Activated CD4-positive, alpha-beta memory T cell treated with anti-CD3 and anti-CD28 coated beads, Interleukin-2, amount 10 ng/mL, durations not matched to agents 7 days and 5 days (primary cell): ENCODE measurements around the gene MYH9. TPM values are rescaled to one million over a fixed set of nuclear protein-coding genes. Genes with fewer than 3 reads are reported as not detected.
A peak's percentile ranks its signal among the peaks of the same experiment; 100 is the strongest.

Source experiments
- CTCF ChIA-PET: fragments of 350-600 bp; sonication (Branson Sonifier 250); formaldehyde crosslinking; loops from one replicate; lab custom pipeline; 2021; ENCODE audit warnings: antibody characterized with exemption, inconsistent platforms; lab: Charles Lee
- POLR2A ChIA-PET: fragments of 350-600 bp; sonication (Branson Sonifier 250); formaldehyde crosslinking; loops from one replicate; lab custom pipeline; 2021; ENCODE audit warnings: antibody characterized with exemption; lab: Charles Lee
- DNase-seq: peaks from one replicate; pipeline ENCODE4 v3.0.0-alpha.2; 2020
- H3K27ac Mint-ChIP-seq: one replicate; pipeline ENCODE4 v1.8.0; 2021; ENCODE audit warnings: mild to moderate bottlenecking, mixed read lengths
- H3K27me3 Mint-ChIP-seq: one replicate; pipeline ENCODE4 v1.8.0; 2021; ENCODE audit warnings: mixed read lengths
- H3K36me3 Mint-ChIP-seq: one replicate; pipeline ENCODE4 v1.8.0; 2021; ENCODE audit warnings: low read depth, mixed read lengths
- H3K4me1 Mint-ChIP-seq: one replicate; pipeline ENCODE4 v1.8.0; 2021; ENCODE audit warnings: mixed read lengths
- H3K4me3 Mint-ChIP-seq: one replicate; pipeline ENCODE4 v1.8.0; 2021; ENCODE audit warnings: mild to moderate bottlenecking, mixed read lengths
- H3K9me3 Mint-ChIP-seq: one replicate; pipeline ENCODE4 v1.8.0; 2021; ENCODE audit warnings: mixed read lengths
- total RNA-seq, 2 experiments: library from RNA; stranded (reverse); gene quantifications; one replicate each; pipeline ENCODE4 v1.2.3, GENCODE V29; 2021

The MYH9 gene
- total RNA-seq, 2 experiments from 2014 or later, result 840 to 865 TPM

GRCh38 chr22:36330655-36331305, 57.0 kb downstream of the MYH9 start:
- Mint-ChIP-seq H3K27ac (peak overlapping the region; percentile 100), H3K9me3 (no peaks in the 10 kb centered on the region), H3K27me3 (no peaks in the 10 kb centered on the region), H3K36me3 (peaks cover 100% of the 10 kb centered on the region), H3K4me3 (peak overlapping the region; percentile 82), H3K4me1 (peaks cover 95% of the 10 kb centered on the region)
- ChIA-PET POLR2A (interaction anchor here (1.1 to 16.7 kb wide), 15 partner anchors 9 to 176 kb away, joined by 3 to 355 read pairs (median 15); partner anchors contain the start of genes APOL2, FOXRED2 and MYH9), CTCF (interaction anchor here (0.6 to 3.5 kb wide), 9 partner anchors 29 to 156 kb away, joined by 4 to 20 read pairs (median 7); no protein-coding TSS in a partner anchor)
- no peak for DNase-seq

DNA sequence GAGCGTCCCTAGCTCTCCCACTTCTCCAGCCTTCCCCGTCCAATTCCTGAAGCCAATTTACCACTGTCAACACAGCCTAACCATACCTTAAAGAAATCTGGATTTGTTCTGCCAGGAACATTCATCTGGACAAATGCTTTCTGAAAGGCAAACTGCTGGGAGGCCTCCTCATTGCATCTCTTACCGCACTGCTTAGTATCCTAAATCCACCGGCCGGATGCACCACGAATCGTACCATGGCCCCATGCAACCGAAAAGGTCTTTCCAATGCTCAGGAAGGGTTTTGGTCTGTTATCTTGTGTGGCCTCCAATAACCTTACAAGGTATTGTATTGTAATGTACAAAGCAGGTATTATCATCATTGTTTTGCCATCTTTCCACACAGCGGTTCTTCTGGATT, 57.6 kb downstream of the MYH9 start:
- no peaks in the 10 kb centered on the region for H3K27me3 Mint-ChIP-seq
- ChIA-PET CTCF (interaction anchor here (1.0 kb wide), 1 partner anchor 36 kb away, joined by 3 read pairs; no protein-coding TSS in a partner anchor), POLR2A (interaction anchor here (2.4 to 3.7 kb wide), 2 partner anchors 25 to 50 kb away, joined by 6 to 14 read pairs; no protein-coding TSS in a partner anchor)
- H3K9me3 Mint-ChIP-seq, result no peaks in the 10 kb centered on the region
- DNase-seq, result no peak
- peaks cover 89% of the 10 kb centered on the region for H3K4me1 Mint-ChIP-seq
- peak overlapping the region; percentile 82 for H3K4me3 Mint-ChIP-seq
- H3K36me3 Mint-ChIP-seq, result peaks cover 100% of the 10 kb centered on the region
- H3K27ac Mint-ChIP-seq, result peak overlapping the region; percentile 100

- DNase-seq, result peak; percentile 82
- Mint-ChIP-seq H3K9me3 (no peaks in the 10 kb centered on the region), H3K4me3 (peak overlapping the region; percentile 82), H3K36me3 (peaks cover 100% of the 10 kb centered on the region), H3K4me1 (peaks cover 85% of the 10 kb centered on the region), H3K27ac (peak overlapping the region; percentile 100), H3K27me3 (no peaks in the 10 kb centered on the region)
- ChIA-PET POLR2A (interaction anchor here (0.8 to 3.7 kb wide), 9 partner anchors 8 to 178 kb away, joined by 3 to 14 read pairs (median 4); partner anchors contain the start of gene FOXRED2), CTCF (interaction anchor here (1.0 kb wide), 1 partner anchor 37 kb away, joined by 3 read pairs; no protein-coding TSS in a partner anchor)
Measured at GRCh38 chr22:36329254-36330078, 58.3 kb downstream of the MYH9 start.

GRCh38 chr22:36328635-36329253, 59.0 kb downstream of the MYH9 start:
- Mint-ChIP-seq H3K4me3 (peak overlapping the region; percentile 82), H3K9me3 (no peaks in the 10 kb centered on the region), H3K27ac (peak overlapping the region; percentile 100), H3K36me3 (peaks cover 97% of the 10 kb centered on the region), H3K4me1 (peaks cover 78% of the 10 kb centered on the region), H3K27me3 (no peaks in the 10 kb centered on the region)
- ChIA-PET CTCF (interaction anchor here (1.1 to 2.2 kb wide), 3 partner anchors 48 to 157 kb away, joined by 3 to 8 read pairs (median 5); no protein-coding TSS in a partner anchor), POLR2A (interaction anchor here (0.7 to 3.7 kb wide), 12 partner anchors 9 to 179 kb away, joined by 3 to 14 read pairs (median 4); partner anchors contain the start of genes FOXRED2 and TXN2)
- peak; percentile 40 for DNase-seq

DNA sequence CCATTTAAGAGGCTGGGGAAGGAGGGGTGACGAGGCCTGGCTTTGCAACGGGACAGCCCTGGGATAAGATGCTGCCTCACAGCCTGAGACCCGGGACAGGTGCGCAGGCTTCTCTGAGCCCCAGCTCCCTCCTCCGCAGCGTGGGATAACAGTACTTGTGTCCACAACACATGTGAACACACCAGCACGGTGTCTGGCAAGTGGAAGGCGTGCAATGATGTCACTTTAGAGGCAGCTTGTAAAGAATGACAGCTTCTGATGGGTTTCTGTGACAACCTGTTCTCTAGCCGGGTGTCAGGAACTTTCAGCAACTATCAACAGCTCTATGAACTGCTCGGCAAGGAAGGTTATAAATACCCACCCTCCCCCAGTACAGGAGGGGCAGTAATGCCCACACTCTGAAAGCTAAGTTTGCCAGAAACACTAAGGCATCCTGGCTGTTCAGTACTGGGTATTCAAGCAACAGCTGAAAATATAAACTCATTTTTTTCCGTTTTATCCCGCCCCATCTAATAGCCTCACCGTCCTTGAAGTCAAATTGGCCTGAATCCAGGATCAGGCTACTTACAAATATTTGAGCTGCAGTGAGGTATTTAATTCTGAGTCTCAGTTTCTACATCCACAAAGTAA, 59.7 kb downstream of the MYH9 start:
- Mint-ChIP-seq H3K4me3 (no peak overlapping the region), H3K27ac (peak overlapping the region; percentile 100), H3K36me3 (peaks cover 96% of the 10 kb centered on the region), H3K4me1 (peaks cover 71% of the 10 kb centered on the region), H3K9me3 (no peaks in the 10 kb centered on the region), H3K27me3 (no peaks in the 10 kb centered on the region)
- ChIA-PET CTCF (interaction anchor here (1.1 to 2.2 kb wide), 4 partner anchors 49 to 158 kb away, joined by 3 to 8 read pairs (median 4); no protein-coding TSS in a partner anchor), POLR2A (interaction anchor here (0.7 to 3.7 kb wide), 14 partner anchors 10 to 153 kb away, joined by 3 to 14 read pairs (median 4); partner anchors contain the start of gene TXN2)
- DNase-seq, result no peak

GRCh38 chr22:36326178-36327161, 61.3 kb downstream of the MYH9 start:
- Mint-ChIP-seq H3K27me3 (no peaks in the 10 kb centered on the region), H3K4me3 (no peak overlapping the region), H3K4me1 (peaks cover 56% of the 10 kb centered on the region), H3K36me3 (peaks cover 93% of the 10 kb centered on the region), H3K9me3 (no peaks in the 10 kb centered on the region), H3K27ac (peak overlapping the region; percentile 63)
- DNase-seq, result no peak
- POLR2A ChIA-PET, result interaction anchor here (0.9 to 3.7 kb wide), 6 partner anchors 16 to 150 kb away, joined by 3 to 14 read pairs (median 4); no protein-coding TSS in a partner anchor
- CTCF ChIA-PET, result interaction anchor here (1.1 to 2.2 kb wide), 3 partner anchors 8 to 144 kb away, joined by 3 to 8 read pairs (median 3); no protein-coding TSS in a partner anchor

- Mint-ChIP-seq H3K27ac (peak overlapping the region; percentile 63), H3K9me3 (no peaks in the 10 kb centered on the region), H3K4me3 (no peak overlapping the region), H3K27me3 (no peaks in the 10 kb centered on the region), H3K36me3 (peaks cover 93% of the 10 kb centered on the region), H3K4me1 (peaks cover 47% of the 10 kb centered on the region)
- no peak for DNase-seq
- POLR2A ChIA-PET, result interaction anchor here (0.9 to 2.1 kb wide), 4 partner anchors 8 to 27 kb away, joined by 3 to 7 read pairs (median 3); no protein-coding TSS in a partner anchor
- CTCF ChIA-PET, result interaction anchor here (0.6 to 1.8 kb wide), 3 partner anchors 9 to 45 kb away, joined by 3 to 6 read pairs (median 3); no protein-coding TSS in a partner anchor
Measured at GRCh38 chr22:36325154-36326031, 62.4 kb downstream of the MYH9 start.

GRCh38 chr22:36324414-36324813, 63.4 kb downstream of the MYH9 start:
- no peaks in the 10 kb centered on the region for H3K9me3 Mint-ChIP-seq
- H3K27ac Mint-ChIP-seq, result no peak overlapping the region
- no peaks in the 10 kb centered on the region for H3K27me3 Mint-ChIP-seq
- no peak overlapping the region for H3K4me3 Mint-ChIP-seq
- ChIA-PET POLR2A (interaction anchor here (1.1 to 3.6 kb wide), 4 partner anchors 9 to 26 kb away, joined by 3 to 13 read pairs (median 5); no protein-coding TSS in a partner anchor), CTCF (interaction anchor here (0.6 to 1.8 kb wide), 3 partner anchors 23 to 60 kb away, joined by 3 to 6 read pairs (median 4); no protein-coding TSS in a partner anchor)
- peaks cover 93% of the 10 kb centered on the region for H3K36me3 Mint-ChIP-seq
- DNase-seq, result no peak
- H3K4me1 Mint-ChIP-seq, result peaks cover 37% of the 10 kb centered on the region

GRCh38 chr22:36323855-36324331, 63.9 kb downstream of the MYH9 start:
- no peak for DNase-seq
- Mint-ChIP-seq H3K9me3 (no peaks in the 10 kb centered on the region), H3K36me3 (peaks cover 93% of the 10 kb centered on the region), H3K4me1 (peaks cover 32% of the 10 kb centered on the region), H3K4me3 (no peak overlapping the region), H3K27ac (no peak overlapping the region), H3K27me3 (no peaks in the 10 kb centered on the region)
- POLR2A ChIA-PET, result interaction anchor here (0.6 to 3.6 kb wide), 3 partner anchors 10 to 35 kb away, joined by 3 to 13 read pairs (median 7); no protein-coding TSS in a partner anchor
- CTCF ChIA-PET, result interaction anchor here (1.3 to 1.8 kb wide), 2 partner anchors 23 to 60 kb away, joined by 4 to 6 read pairs; no protein-coding TSS in a partner anchor
